ENCODE data around the gene CMIP.
"Not testable (repeated sequence)": the region's sequence is repeated elsewhere in the genome, so short reads cannot be mapped to it uniquely, and the experiment has no call there.

CMIP gene

DNA sequence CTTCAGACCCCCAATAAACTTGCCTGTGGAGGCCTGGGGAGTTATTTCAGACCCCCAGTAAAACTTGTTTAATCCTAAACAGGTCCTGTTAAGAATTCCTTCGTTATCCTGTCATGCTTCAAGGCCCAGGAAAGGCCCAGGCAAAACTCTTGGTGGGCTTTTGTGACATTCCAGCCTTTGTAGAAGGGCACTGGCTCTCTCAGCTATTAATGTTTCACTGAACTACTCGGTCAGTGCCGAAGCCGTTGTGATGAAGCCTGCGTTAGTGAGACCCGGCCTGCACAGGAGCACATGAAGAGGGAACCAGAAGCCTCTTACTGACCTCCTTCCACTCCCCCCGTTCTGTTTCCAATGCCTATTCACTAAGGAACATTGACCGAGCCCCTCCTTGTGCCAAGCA lies 287.0 kb downstream of the CMIP start:
- H3K4me3 ChIP-seq (ENCODE audit: insufficient read depth, low read depth, low read length), result no peak overlapping the region
- H3K27me3 ChIP-seq (ENCODE audit: control insufficient read depth, insufficient read depth, low read length, poor library complexity, severe bottlenecking), result no peaks in the 10 kb centered on the region
- peaks cover 9% of the 10 kb centered on the region for H3K4me1 ChIP-seq (ENCODE audit: control insufficient read depth, insufficient read depth, low read length)
- no peaks in the 10 kb centered on the region for H3K36me3 ChIP-seq (ENCODE audit: control insufficient read depth, insufficient read depth, low read length)
- no peaks in the 10 kb centered on the region for H3K9me3 ChIP-seq (ENCODE audit: control insufficient read depth, low read length)
- H3K27ac ChIP-seq (ENCODE audit: insufficient read depth, low read depth, low read length, poor library complexity, severe bottlenecking), result no peak overlapping the region
- WGBS, 2 experiments, result 75 to 76% methylated on average over 8 of the region's 8 CpGs

DNA sequence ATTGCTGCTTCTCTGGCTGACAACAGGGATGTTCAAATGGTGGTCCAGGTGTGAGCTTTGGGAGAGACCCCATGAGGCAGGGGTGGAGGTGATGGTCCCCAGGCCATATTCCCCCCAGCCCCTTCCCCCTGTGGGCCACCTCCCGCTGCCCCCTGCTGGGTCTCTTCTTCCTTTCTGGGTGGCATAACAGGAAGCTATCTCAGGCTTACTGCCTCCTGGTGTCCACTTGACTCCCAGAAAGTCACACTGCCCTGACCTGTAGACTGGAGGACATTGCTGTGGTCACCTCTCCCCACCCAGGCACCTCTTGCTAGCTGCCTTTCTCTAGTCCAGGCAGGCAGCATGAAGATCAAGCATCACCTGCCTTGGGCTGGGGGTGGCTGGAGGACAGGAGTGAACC lies 288.1 kb downstream of the CMIP start:
- H3K4me3 ChIP-seq (ENCODE audit: insufficient read depth, low read depth, low read length), result no peak overlapping the region
- 86 to 92% methylated on average over 1 of the region's 1 CpG for WGBS, 2 experiments
- no peaks in the 10 kb centered on the region for H3K27me3 ChIP-seq (ENCODE audit: control insufficient read depth, insufficient read depth, low read length, poor library complexity, severe bottlenecking)
- H3K27ac ChIP-seq (ENCODE audit: insufficient read depth, low read depth, low read length, poor library complexity, severe bottlenecking), result no peak overlapping the region
- H3K36me3 ChIP-seq (ENCODE audit: control insufficient read depth, insufficient read depth, low read length), result no peaks in the 10 kb centered on the region
- H3K9me3 ChIP-seq (ENCODE audit: control insufficient read depth, low read length), result no peaks in the 10 kb centered on the region
- peaks cover 9% of the 10 kb centered on the region for H3K4me1 ChIP-seq (ENCODE audit: control insufficient read depth, insufficient read depth, low read length)

GRCh38 chr16:81733295-81733694 lies 288.7 kb downstream of the CMIP start:
- Histone ChIP-seq H3K4me3 (ENCODE audit: insufficient read depth, low read depth, low read length) (no peak overlapping the region), H3K27me3 (ENCODE audit: control insufficient read depth, insufficient read depth, low read length, poor library complexity, severe bottlenecking) (no peaks in the 10 kb centered on the region), H3K27ac (ENCODE audit: insufficient read depth, low read depth, low read length, poor library complexity, severe bottlenecking) (no peak overlapping the region), H3K36me3 (ENCODE audit: control insufficient read depth, insufficient read depth, low read length) (no peaks in the 10 kb centered on the region), H3K4me1 (ENCODE audit: control insufficient read depth, insufficient read depth, low read length) (peaks cover 9% of the 10 kb centered on the region), H3K9me3 (ENCODE audit: control insufficient read depth, low read length) (no peaks in the 10 kb centered on the region)
- 78 to 79% methylated on average over 1 of the region's 1 CpG for WGBS, 2 experiments

DNA sequence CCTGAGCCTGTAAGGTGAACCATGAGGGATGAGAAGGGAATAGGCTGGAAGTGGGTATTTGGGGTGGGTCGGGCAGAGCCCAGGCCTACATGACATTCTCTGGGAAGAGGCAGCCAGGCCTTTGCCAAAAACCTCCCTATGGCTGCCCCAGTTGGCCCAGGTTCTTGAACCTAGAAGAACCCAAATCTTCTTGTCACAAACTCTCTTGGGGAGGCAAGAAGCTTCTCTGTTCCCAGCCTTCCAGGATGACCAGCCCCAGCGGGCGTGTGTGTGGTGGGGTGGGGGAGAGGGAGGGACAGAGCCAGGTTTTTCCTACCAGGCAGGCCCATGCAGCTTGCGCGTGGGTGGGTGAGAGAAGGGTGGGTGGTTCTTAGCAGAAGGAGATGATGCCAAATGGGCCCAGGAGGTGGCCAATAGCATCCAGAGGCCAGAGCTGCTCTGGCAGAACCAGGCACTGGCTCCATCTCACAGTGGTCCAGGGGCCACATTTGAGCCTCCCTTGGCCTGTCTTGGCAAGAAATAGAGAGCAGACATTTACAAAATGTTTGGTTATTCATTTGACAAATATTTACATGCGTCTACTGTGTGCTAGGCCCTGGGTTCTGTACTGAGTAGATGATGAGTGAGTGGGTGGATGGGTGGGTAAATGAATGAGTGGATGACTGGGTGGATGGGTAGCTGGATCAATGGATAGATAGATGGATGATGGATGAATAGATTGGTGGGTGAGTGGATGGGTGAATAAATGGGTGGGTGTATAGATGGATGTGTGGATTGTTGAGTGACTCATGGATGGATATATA lies 290.2 kb downstream of the CMIP start:
- H3K36me3 ChIP-seq (ENCODE audit: control insufficient read depth, insufficient read depth, low read length), result no peaks in the 10 kb centered on the region
- peaks cover 9% of the 10 kb centered on the region for H3K4me1 ChIP-seq (ENCODE audit: control insufficient read depth, insufficient read depth, low read length)
- H3K9me3 ChIP-seq (ENCODE audit: control insufficient read depth, low read length), result no peaks in the 10 kb centered on the region
- H3K27ac ChIP-seq (ENCODE audit: insufficient read depth, low read depth, low read length, poor library complexity, severe bottlenecking), result no peak overlapping the region
- no peaks in the 10 kb centered on the region for H3K27me3 ChIP-seq (ENCODE audit: control insufficient read depth, insufficient read depth, low read length, poor library complexity, severe bottlenecking)
- no peak overlapping the region for H3K4me3 ChIP-seq (ENCODE audit: insufficient read depth, low read depth, low read length)
- WGBS, 2 experiments, result 94 to 96% methylated on average over 6 of the region's 6 CpGs

DNA sequence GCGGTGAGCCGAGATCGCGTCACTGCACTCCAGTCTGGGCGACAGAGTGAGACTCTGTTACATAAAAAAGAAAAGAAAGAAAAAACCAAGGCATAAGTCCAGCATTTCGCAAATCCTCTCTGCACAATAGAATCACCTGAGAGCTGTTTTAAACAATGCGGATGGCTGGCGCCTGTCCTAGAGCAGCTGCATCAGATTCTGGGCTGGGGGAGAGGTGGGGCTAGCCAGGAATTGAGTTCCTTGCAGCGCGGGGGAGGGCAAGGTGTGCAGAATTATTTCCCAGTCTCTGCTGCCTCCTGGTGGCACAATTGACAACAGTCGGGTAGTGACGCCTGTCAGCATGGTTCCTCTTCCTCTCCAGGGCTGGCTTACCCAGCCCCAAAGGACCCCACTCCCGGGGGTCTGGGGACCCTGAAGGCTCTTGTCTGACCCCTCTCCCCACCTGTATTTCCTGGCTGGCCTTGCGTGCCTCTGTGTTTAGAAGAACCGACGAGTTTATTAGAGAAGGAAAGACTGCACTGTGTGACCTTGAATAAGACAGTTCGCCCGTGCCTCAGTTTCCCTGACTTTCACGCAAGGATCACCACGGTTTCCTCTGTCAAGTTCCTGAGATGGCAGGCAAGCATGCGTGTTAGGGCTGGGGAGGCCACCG lies 293.4 kb downstream of the CMIP start:
- Histone ChIP-seq H3K4me3 (ENCODE audit: insufficient read depth, low read depth, low read length) (no peak overlapping the region), H3K27ac (ENCODE audit: insufficient read depth, low read depth, low read length, poor library complexity, severe bottlenecking) (no peak overlapping the region), H3K36me3 (ENCODE audit: control insufficient read depth, insufficient read depth, low read length) (no peaks in the 10 kb centered on the region), H3K4me1 (ENCODE audit: control insufficient read depth, insufficient read depth, low read length) (no peaks in the 10 kb centered on the region), H3K9me3 (ENCODE audit: control insufficient read depth, low read length) (no peaks in the 10 kb centered on the region), H3K27me3 (ENCODE audit: control insufficient read depth, insufficient read depth, low read length, poor library complexity, severe bottlenecking) (peaks cover 4% of the 10 kb centered on the region)
- WGBS, 2 experiments, result 41 to 42% methylated on average over 22 of the region's 22 CpGs

- WGBS, 2 experiments, result 84 to 85% methylated on average over 18 of the region's 18 CpGs
- no peaks in the 10 kb centered on the region for H3K4me1 ChIP-seq (ENCODE audit: control insufficient read depth, insufficient read depth, low read length)
- peaks cover 4% of the 10 kb centered on the region for H3K27me3 ChIP-seq (ENCODE audit: control insufficient read depth, insufficient read depth, low read length, poor library complexity, severe bottlenecking)
- H3K36me3 ChIP-seq (ENCODE audit: control insufficient read depth, insufficient read depth, low read length), result no peaks in the 10 kb centered on the region
- H3K4me3 ChIP-seq (ENCODE audit: insufficient read depth, low read depth, low read length), result no peak overlapping the region
- H3K9me3 ChIP-seq (ENCODE audit: control insufficient read depth, low read length), result no peaks in the 10 kb centered on the region
- no peak overlapping the region for H3K27ac ChIP-seq (ENCODE audit: insufficient read depth, low read depth, low read length, poor library complexity, severe bottlenecking)
Measured at GRCh38 chr16:81738783-81739496, 294.3 kb downstream of the CMIP start.

DNA sequence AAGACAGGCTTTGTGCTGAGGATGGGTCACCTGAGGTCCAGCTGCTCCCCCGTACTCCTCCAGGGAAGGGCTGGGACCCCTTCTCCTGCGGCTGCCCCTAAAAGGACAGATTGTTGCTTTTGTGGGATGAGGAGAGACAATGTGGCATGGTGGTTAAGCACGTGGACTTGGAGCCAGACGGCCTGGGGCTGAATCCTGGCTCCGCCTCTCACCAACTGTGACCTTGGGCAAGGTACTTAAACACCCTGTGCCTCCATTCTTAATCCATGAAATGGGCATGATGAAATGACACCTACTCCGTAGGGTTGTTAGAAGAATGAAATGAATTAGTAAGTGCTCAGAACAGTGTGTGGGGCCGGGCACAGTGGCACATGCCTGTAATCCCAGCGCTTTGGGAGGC lies 294.9 kb downstream of the CMIP start:
- H3K27me3 ChIP-seq (ENCODE audit: control insufficient read depth, insufficient read depth, low read length, poor library complexity, severe bottlenecking), result peaks cover 4% of the 10 kb centered on the region
- no peak overlapping the region for H3K4me3 ChIP-seq (ENCODE audit: insufficient read depth, low read depth, low read length)
- H3K4me1 ChIP-seq (ENCODE audit: control insufficient read depth, insufficient read depth, low read length), result no peaks in the 10 kb centered on the region
- H3K36me3 ChIP-seq (ENCODE audit: control insufficient read depth, insufficient read depth, low read length), result no peaks in the 10 kb centered on the region
- WGBS, 2 experiments, result 92 to 93% methylated on average over 8 of the region's 8 CpGs
- no peak overlapping the region for H3K27ac ChIP-seq (ENCODE audit: insufficient read depth, low read depth, low read length, poor library complexity, severe bottlenecking)
- H3K9me3 ChIP-seq (ENCODE audit: control insufficient read depth, low read length), result no peaks in the 10 kb centered on the region

- no peak overlapping the region for H3K27ac ChIP-seq (ENCODE audit: insufficient read depth, low read depth, low read length, poor library complexity, severe bottlenecking)
- WGBS, 2 experiments, result 77 to 85% methylated on average over 8 of the region's 8 CpGs
- no peaks in the 10 kb centered on the region for H3K36me3 ChIP-seq (ENCODE audit: control insufficient read depth, insufficient read depth, low read length)
- no peak overlapping the region for H3K4me3 ChIP-seq (ENCODE audit: insufficient read depth, low read depth, low read length)
- H3K9me3 ChIP-seq (ENCODE audit: control insufficient read depth, low read length), result no peaks in the 10 kb centered on the region
- peaks cover 4% of the 10 kb centered on the region for H3K27me3 ChIP-seq (ENCODE audit: control insufficient read depth, insufficient read depth, low read length, poor library complexity, severe bottlenecking)
- no peaks in the 10 kb centered on the region for H3K4me1 ChIP-seq (ENCODE audit: control insufficient read depth, insufficient read depth, low read length)
Measured at GRCh38 chr16:81740169-81740568, 295.6 kb downstream of the CMIP start.

DNA sequence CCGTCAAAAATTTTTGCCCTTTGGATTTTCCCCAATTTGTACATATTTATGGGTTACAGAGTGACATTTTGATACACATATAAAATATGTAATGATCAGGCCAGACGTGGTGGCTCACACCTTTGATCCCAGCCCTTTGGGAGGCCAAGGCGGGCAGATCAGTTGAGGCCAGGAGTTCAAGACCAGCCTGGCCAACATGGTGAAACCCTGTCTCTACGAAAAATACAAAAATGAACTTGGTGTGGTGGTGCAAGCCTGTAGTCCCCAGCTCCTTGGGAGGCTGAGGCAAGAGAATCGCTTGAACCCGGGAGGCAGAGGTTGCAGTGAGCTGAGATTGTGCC lies 296.8 kb downstream of the CMIP start:
- not testable (repeated sequence) for H3K4me1 ChIP-seq (ENCODE audit: control insufficient read depth, insufficient read depth, low read length); H3K27ac ChIP-seq (ENCODE audit: insufficient read depth, low read depth, low read length, poor library complexity, severe bottlenecking); H3K4me3 ChIP-seq (ENCODE audit: insufficient read depth, low read depth, low read length); H3K9me3 ChIP-seq (ENCODE audit: control insufficient read depth, low read length); H3K36me3 ChIP-seq (ENCODE audit: control insufficient read depth, insufficient read depth, low read length); H3K27me3 ChIP-seq (ENCODE audit: control insufficient read depth, insufficient read depth, low read length, poor library complexity, severe bottlenecking)
- WGBS, 2 experiments, result 85 to 92% methylated on average over 5 of the region's 6 CpGs

DNA sequence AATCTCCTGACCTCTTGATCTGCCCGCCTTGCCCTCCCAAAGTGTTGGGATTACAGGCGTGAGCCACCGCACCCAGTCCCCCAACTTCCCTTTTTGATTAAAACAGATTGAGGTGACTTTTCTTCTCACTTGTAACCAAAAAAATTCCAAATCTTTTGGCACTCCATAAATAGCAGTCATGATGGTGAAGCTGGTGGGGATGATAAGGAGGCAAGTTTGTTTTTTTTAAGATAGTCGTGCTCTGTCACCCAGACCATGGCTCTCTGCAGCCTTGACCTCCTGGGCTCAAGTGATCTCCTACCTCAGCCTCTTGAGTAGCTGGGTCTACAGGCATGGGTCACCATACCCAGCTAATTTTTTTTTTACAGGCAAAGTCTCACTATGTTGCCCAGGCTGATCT lies 299.8 kb downstream of the CMIP start:
- Histone ChIP-seq H3K4me3 (ENCODE audit: insufficient read depth, low read depth, low read length) (no peak overlapping the region), H3K4me1 (ENCODE audit: control insufficient read depth, insufficient read depth, low read length) (no peaks in the 10 kb centered on the region), H3K27me3 (ENCODE audit: control insufficient read depth, insufficient read depth, low read length, poor library complexity, severe bottlenecking) (peaks cover 4% of the 10 kb centered on the region), H3K27ac (ENCODE audit: insufficient read depth, low read depth, low read length, poor library complexity, severe bottlenecking) (no peak overlapping the region), H3K36me3 (ENCODE audit: control insufficient read depth, insufficient read depth, low read length) (no peaks in the 10 kb centered on the region), H3K9me3 (ENCODE audit: control insufficient read depth, low read length) (no peaks in the 10 kb centered on the region)
- 84 to 89% methylated on average over 4 of the region's 4 CpGs for WGBS, 2 experiments
